ENCODE results near the gene MYO16. TPM values are rescaled to one million over a fixed set of nuclear protein-coding genes. Genes with fewer than 3 reads are reported as not detected.

The MYO16 gene
- total RNA-seq, 1 experiment from 2014 or later = 0.49 TPM

DNA sequence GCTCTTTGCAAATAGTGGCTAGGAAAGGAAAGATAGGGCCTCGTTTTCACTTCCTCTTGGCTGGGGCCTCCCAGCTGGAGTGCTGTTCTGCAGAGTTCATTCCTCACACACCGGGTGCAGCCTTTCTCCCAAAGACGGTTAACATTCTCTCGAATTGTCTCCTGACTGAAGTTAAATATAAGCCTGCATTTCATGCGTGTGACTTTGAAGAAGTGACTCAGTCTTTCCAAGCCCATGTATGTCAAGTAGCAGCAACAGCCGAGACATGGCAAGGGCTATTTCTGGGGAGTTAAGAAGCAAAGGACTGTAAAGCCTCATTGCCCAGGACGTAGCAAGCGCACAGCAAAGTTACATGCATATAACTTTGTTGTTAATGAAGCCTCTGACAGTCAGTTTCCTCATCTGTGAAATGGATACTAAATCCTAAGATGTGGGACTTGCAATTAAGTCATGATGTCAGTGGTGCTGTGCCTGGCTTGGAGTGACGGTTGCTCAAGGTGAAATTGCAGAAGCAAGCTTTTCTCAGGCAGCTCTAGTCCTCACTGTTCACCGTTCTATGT, 502.4 kb downstream of the MYO16 start:
- H3K27me3 ChIP-seq (replicated peaks; ENCODE audit: insufficient read depth, low read depth, low read length, poor library complexity) = no peaks in the 10 kb centered on the region
- H3K4me1 ChIP-seq (ENCODE audit: insufficient read depth, low read length, poor library complexity, severe bottlenecking) = peaks cover 33% of the 10 kb centered on the region
- H3K9me3 ChIP-seq (ENCODE audit: low read depth, low read length, poor library complexity, severe bottlenecking) = no peaks in the 10 kb centered on the region
- intact Hi-C loops (cut with micrococcal nuclease; ENCODE audit: unreplicated experiment) = no loop called here
- H3K4me3 ChIP-seq (ENCODE audit: low read depth, low read length, poor library complexity, severe bottlenecking) = no peak overlapping the region
- ChIA-PET CTCF (no interaction called here), POLR2A (ENCODE audit: low non-redundant PET) (no interaction called here)
- TF ChIP-seq EZH2 (IDR thresholded peaks at IDR 0.05; ENCODE audit: borderline replicate concordance, low read depth, low read length, poor library complexity, severe bottlenecking) = no peak
- TF ChIP-seq, protein P1, sequence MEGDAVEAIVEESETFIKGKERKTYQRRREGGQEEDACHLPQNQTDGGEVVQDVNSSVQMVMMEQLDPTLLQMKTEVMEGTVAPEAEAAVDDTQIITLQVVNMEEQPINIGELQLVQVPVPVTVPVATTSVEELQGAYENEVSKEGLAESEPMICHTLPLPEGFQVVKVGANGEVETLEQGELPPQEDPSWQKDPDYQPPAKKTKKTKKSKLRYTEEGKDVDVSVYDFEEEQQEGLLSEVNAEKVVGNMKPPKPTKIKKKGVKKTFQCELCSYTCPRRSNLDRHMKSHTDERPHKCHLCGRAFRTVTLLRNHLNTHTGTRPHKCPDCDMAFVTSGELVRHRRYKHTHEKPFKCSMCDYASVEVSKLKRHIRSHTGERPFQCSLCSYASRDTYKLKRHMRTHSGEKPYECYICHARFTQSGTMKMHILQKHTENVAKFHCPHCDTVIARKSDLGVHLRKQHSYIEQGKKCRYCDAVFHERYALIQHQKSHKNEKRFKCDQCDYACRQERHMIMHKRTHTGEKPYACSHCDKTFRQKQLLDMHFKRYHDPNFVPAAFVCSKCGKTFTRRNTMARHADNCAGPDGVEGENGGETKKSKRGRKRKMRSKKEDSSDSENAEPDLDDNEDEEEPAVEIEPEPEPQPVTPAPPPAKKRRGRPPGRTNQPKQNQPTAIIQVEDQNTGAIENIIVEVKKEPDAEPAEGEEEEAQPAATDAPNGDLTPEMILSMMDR (conservative IDR thresholded peaks at IDR 0.05; ENCODE audit: low read depth, low read length) = no peak
- peak; percentile 57 for DNase-seq (ENCODE audit: low spot score)
- H3K27ac ChIP-seq (ENCODE audit: low read depth, low read length, poor library complexity, severe bottlenecking) = peak overlapping the region; percentile 4
- no TSS peak for BruUV-seq (replicated peaks)
- H3K36me3 ChIP-seq (ENCODE audit: insufficient read depth, low read length, poor library complexity, severe bottlenecking) = no peaks in the 10 kb centered on the region

DNA sequence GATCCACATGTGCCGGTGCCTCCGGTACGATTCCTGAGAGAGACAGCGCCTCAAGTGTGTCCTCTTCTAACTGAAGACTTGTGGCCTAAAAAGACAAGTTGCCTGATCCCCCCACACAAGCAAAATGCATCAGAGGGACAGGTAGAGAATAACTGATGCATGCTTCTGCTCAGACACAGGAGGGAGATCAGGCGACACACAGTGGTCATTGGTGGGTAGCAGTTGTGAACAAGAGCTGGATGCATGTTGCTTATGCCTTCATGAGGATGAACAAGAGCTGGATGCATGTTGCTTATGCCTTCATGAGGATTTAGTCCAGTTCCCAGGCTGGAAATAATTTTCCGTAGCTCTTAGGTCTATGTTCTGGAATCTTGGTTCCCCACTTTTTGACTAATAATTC, 505.6 kb downstream of the MYO16 start:
- CTCF ChIA-PET = no interaction called here
- H3K36me3 ChIP-seq (ENCODE audit: insufficient read depth, low read length, poor library complexity, severe bottlenecking) = no peaks in the 10 kb centered on the region
- H3K9me3 ChIP-seq (ENCODE audit: low read depth, low read length, poor library complexity, severe bottlenecking) = peaks cover 10% of the 10 kb centered on the region
- intact Hi-C loops (cut with micrococcal nuclease; ENCODE audit: unreplicated experiment) = no loop called here
- no peak for DNase-seq (ENCODE audit: low spot score)
- H3K4me1 ChIP-seq (ENCODE audit: insufficient read depth, low read length, poor library complexity, severe bottlenecking) = peaks cover 29% of the 10 kb centered on the region
- POLR2A ChIA-PET (ENCODE audit: low non-redundant PET) = interaction anchor here (0.7 kb wide), 1 partner anchor 38 kb away, joined by 4 read pairs; no protein-coding TSS in a partner anchor
- no peak for TF ChIP-seq EZH2 (IDR thresholded peaks at IDR 0.05; ENCODE audit: borderline replicate concordance, low read depth, low read length, poor library complexity, severe bottlenecking)
- TF ChIP-seq, protein P1 (conservative IDR thresholded peaks at IDR 0.05; ENCODE audit: low read depth, low read length) = peak; percentile 40
- H3K27me3 ChIP-seq (replicated peaks; ENCODE audit: insufficient read depth, low read depth, low read length, poor library complexity) = no peaks in the 10 kb centered on the region
- BruUV-seq (replicated peaks) = no TSS peak
- H3K4me3 ChIP-seq (ENCODE audit: low read depth, low read length, poor library complexity, severe bottlenecking) = no peak overlapping the region
- no peak overlapping the region for H3K27ac ChIP-seq (ENCODE audit: low read depth, low read length, poor library complexity, severe bottlenecking)

DNA sequence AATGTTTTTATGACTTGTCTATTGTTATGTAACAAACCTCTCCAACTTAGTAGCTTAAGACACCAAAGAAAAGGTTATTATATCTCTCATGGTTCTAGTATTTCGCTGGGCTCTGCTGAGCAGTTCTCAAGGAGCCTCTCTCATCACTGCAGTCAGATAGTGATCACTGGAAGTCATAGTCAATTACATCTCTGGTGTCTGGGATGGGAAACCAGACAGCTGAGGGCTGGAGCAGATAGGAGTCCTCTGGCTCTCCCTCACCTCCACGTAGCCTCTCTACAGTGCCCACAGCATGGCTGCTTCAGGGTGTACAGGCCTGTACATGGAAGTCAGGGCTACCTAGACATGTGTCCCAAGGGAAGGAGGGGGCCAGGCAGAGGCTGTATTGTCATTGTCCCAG, 507.5 kb downstream of the MYO16 start:
- Histone ChIP-seq H3K4me3 (ENCODE audit: low read depth, low read length, poor library complexity, severe bottlenecking) (no peak overlapping the region), H3K27ac (ENCODE audit: low read depth, low read length, poor library complexity, severe bottlenecking) (no peak overlapping the region), H3K27me3 (replicated peaks; ENCODE audit: insufficient read depth, low read depth, low read length, poor library complexity) (no peaks in the 10 kb centered on the region), H3K4me1 (ENCODE audit: insufficient read depth, low read length, poor library complexity, severe bottlenecking) (peaks cover 11% of the 10 kb centered on the region), H3K9me3 (ENCODE audit: low read depth, low read length, poor library complexity, severe bottlenecking) (peaks cover 10% of the 10 kb centered on the region), H3K36me3 (ENCODE audit: insufficient read depth, low read length, poor library complexity, severe bottlenecking) (no peaks in the 10 kb centered on the region)
- ChIA-PET CTCF (no interaction called here), POLR2A (ENCODE audit: low non-redundant PET) (no interaction called here)
- TF ChIP-seq EZH2 (IDR thresholded peaks at IDR 0.05; ENCODE audit: borderline replicate concordance, low read depth, low read length, poor library complexity, severe bottlenecking) = no peak
- TF ChIP-seq, protein P1 (conservative IDR thresholded peaks at IDR 0.05; ENCODE audit: low read depth, low read length) = no peak
- no peak for DNase-seq (ENCODE audit: low spot score)
- no TSS peak for BruUV-seq (replicated peaks)
- intact Hi-C loops (cut with micrococcal nuclease; ENCODE audit: unreplicated experiment) = no loop called here
